OCI-LY1 (cell line): ENCODE data around the gene LSM4.

ENCODE experiments used
- EZH2 ChIP-seq: fragments of 200-600 bp; sonication (generic), shearing (Covaris generic); IDR thresholded peaks from 2 replicates; pipeline ENCODE4 v1.8.0; 2017; ENCODE audit warnings: borderline replicate concordance, mixed run types, mild to moderate bottlenecking, antibody characterized with exemption, low read length, moderate library complexity, mixed read lengths
- TF ChIP-seq, protein P1 (sequence below): fragments of 200-600 bp; sonication (generic), shearing (Covaris generic); IDR thresholded peaks from 2 replicates; pipeline ENCODE4 v1.5.1; 2017; ENCODE audit warnings: mild to moderate bottlenecking, antibody characterized with exemption, low read length, moderate library complexity, mixed read lengths

DNA sequence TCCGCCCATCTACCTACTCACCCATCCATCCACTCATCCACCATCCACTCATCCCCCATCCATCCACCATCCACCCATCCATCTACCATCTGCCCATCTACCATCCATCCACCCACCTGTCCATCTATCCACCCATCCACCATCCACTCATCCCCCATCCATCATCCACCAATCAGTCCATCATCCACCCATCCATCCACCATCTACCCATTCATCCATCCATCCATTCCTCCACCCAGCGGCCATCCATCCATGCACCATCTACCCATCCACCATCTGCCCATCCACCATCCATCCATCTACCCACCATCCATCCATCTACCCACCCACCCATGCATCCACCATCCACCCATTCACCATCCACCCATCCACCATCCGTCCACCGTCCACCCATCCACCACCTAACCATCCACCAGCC lies 27.8 kb downstream of the LSM4 start:
- no peak for TF ChIP-seq EZH2
- TF ChIP-seq, protein P1, sequence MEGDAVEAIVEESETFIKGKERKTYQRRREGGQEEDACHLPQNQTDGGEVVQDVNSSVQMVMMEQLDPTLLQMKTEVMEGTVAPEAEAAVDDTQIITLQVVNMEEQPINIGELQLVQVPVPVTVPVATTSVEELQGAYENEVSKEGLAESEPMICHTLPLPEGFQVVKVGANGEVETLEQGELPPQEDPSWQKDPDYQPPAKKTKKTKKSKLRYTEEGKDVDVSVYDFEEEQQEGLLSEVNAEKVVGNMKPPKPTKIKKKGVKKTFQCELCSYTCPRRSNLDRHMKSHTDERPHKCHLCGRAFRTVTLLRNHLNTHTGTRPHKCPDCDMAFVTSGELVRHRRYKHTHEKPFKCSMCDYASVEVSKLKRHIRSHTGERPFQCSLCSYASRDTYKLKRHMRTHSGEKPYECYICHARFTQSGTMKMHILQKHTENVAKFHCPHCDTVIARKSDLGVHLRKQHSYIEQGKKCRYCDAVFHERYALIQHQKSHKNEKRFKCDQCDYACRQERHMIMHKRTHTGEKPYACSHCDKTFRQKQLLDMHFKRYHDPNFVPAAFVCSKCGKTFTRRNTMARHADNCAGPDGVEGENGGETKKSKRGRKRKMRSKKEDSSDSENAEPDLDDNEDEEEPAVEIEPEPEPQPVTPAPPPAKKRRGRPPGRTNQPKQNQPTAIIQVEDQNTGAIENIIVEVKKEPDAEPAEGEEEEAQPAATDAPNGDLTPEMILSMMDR = no peak
